ENCODE data around the gene FBP2.
"Not testable (repeated sequence)": the region's sequence is repeated elsewhere in the genome, so short reads cannot be mapped to it uniquely, and the experiment has no call there.

Gene FBP2

DNA sequence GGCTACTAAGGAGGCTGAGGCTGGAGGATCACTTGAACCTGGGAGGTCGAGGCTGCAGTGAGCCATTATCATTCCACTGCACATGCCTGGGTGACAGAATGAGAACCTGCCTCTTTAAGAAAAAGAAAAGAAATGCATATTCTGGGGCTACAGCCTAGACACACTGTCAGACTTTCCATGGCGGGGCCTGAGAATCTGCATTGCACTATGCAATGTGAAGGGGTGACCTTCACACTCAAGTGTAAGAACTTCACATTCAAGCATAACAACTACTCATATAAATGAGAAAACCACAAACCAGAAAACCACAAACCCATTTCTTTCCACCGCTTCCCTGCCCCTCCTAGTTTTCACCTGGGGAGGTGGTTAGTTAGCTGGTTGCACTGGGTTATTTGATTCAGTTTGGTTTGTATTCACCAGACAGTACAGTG is 18.0 kb upstream of the FBP2 start:
- H3K4me3 ChIP-seq (ENCODE audit: low read length), result no peak overlapping the region
- peak; percentile 52 for DNase-seq (ENCODE audit: low read depth, low spot score)

DNA sequence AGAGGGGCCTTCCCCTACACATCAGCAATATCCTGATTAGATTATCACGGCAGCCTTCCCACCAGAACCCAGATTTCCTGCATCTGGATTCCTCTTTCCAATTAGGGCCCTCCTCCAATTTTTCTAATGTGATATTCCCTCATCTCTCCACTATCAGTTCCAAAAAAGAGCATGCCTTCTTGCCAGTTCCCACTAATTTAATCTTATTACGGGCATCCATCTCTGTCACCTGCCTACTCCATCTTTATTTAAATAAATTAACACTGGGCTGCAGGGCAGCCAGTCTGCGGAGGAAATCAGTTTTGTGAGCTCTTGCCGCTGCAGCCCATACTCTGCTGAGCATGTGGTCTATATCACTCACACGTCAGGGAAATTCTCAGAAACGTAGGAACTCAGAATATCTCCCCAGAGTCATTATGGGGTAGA is 16.6 kb upstream of the FBP2 start:
- no peak for DNase-seq (ENCODE audit: low read depth, low spot score)
- no peak overlapping the region for H3K4me3 ChIP-seq (ENCODE audit: low read length)

DNA sequence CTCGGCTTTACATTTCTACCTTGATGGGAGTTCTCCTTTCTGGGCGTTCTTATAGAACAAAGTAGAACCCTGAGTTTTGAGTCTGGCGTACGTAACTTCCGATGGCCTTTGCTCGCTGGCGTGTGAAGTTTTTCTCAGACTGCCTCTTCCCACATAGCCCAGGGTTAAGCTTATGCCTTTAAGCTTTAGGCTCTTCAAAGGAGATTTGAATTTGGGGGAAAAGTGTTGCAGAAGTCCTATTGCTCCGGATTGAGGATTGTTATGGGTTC is 13.7 kb upstream of the FBP2 start:
- H3K4me3 ChIP-seq (ENCODE audit: low read length), result no peak overlapping the region
- DNase-seq (ENCODE audit: low read depth, low spot score), result no peak

DNA sequence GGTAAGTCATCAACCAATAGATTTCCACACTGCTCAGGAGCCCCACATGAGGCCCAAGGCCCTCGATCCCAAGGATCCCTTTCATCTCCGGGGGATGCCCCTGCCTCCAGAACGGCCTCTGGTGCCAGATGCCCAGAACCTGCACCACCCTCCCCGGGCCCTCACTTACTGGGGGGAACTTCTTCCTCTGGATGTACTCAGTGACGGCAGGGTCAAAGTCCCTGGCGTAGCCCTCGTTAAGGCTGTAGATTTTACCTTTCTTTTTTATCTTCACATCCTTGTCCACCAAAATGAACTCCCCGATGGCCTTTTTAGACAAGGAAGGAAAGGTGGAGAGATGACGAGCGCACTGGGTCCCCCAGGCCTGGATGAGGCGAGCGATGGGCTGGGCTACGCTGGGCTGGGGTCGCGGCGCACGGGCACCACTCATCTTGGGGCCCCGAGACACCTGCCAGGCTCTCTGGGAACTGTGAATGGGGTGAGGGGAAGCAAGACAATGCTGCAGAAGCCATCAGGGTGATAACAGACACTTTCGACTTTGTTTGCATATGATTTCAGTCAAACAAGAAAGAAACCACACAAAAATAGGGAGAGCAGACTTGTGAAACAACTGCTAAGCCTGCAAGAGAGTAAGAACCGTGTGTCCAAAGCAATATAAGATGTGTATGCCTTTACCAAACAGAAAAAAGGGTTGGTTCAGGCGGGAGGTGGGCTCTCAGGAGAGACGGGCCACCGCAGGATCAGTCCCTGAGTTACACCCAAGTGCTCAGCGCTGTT is 13.2 kb upstream of the FBP2 start:
- H3K4me3 ChIP-seq (ENCODE audit: low read length), result no peak overlapping the region
- no peak for DNase-seq (ENCODE audit: low read depth, low spot score)

DNA sequence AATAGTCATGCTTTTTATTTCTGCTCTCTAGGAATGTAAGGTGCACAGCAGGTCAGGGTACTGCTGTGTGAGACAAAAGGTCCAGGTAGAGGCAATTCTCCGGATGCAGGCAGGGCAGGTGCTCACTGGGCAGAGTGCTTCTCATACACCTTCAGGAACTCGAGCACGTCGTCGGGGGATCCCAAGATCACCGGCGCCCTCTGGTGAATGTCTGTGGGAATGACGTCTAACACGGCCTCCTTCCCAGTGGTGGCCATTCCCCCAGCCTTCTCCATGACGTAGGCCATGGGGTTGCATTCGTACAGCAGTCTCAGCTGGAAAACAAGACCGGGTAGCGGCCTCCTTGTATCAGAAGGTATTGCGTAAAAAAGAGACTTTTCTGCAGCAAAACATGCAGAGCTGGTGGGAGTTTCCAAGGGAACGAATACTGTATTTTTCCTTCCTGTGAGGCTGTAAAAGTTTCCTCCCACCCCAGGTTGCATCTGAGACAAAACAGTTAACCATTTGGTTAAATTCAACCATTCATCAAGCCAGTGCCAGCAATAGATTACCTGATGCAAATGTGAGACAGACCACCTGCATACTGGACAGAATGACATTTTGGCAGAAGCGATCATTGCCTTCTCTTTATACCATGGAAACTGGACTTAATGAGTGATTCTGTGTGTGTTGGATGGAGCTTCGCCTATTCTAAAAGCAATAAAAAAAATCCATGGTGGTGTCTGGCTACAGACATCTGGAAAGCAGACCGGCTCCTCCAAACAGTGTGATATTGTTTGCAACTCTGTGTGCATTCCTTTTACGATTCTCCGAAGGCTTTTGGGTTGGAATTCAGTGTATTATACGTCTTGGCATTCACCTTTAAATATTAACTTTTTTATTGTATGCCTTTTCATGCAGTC is 9.9 kb upstream of the FBP2 start:
- DNase-seq (ENCODE audit: low read depth, low spot score), result peak; percentile 35
- no peak overlapping the region for H3K4me3 ChIP-seq (ENCODE audit: low read length)

DNA sequence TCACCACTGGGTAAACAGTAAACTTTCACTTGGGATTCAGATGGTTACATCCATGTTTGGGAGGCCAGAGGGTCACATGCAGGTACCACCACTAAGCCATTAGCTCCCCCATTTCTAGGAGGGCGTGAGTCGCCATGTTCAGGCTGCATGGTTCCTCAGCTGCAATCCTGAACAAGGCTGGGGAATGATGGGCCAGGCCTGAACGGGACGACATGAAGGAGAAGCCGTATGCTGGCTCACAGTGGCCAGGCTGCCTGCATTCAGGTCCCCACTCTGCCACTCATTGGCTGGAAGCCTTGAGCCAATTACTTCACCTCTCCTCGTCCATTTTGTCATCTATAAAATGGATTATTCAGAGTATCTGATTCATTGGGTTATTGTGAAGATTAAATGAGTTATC is 9.0 kb upstream of the FBP2 start:
- DNase-seq (ENCODE audit: low read depth, low spot score), result no peak
- H3K4me3 ChIP-seq (ENCODE audit: low read length), result no peak overlapping the region

DNA sequence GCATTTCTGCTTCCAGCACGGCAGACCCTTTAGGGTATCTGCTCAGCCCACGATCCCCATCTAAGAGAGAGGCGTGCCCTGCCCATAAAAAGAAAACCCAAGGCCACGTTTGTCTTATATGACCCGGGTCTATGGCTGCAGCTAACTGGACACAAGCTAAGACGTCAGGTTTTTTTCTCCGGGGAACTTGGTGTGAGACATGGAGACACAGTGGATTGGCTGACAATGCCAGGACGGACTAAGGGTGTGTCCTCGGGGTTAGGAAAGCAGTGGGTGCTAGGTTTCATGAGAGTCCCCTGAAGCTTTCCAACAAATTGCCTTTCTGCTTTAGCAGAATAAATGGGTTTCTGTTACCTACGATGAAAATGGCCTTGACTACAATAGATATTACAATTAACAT is 7.1 kb upstream of the FBP2 start:
- DNase-seq (ENCODE audit: low read depth, low spot score), result no peak
- H3K4me3 ChIP-seq (ENCODE audit: low read length), result no peak overlapping the region

DNA sequence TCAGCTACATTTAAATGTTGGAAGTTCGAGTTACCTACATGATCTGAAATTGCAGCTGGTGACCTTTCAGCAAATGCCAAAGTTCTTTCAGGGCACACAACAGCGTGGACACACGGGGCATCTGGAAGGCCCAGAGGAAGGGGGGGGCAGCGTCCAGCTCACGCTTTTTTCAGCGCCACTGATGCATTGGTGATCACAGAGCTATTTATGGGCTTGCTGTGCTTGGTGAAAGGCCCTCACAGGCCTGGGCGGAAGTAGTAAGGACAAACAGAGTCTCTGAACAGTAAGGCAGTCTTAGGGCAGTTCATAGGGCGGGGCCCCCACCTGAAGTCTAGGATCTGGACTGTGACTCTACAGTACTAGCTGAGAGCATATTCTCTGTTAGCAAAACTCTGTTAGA is 6.6 kb upstream of the FBP2 start:
- H3K4me3 ChIP-seq (ENCODE audit: low read length), result no peak overlapping the region
- no peak for DNase-seq (ENCODE audit: low read depth, low spot score)

DNA sequence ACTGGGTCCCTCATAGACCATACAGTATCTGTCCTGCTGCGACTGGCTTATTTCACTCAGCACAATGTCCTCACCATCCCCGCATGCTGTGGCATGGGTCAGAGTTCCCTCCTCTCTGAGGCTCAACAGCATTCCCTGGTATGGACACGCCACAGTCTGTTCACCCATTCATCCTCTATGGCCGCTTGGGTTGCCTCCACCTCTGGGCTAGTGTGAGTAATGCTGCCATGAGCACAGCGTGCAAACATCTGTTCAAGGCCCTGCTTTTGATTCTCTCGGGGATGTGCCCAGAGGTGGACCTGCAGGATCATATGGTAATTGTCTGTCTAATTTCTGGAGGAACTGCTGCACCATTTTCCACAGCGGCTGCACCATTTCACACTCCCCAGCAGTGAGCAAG is 5.5 kb upstream of the FBP2 start:
- no peak for DNase-seq (ENCODE audit: low read depth, low spot score)
- H3K4me3 ChIP-seq (ENCODE audit: low read length), result no peak overlapping the region

DNA sequence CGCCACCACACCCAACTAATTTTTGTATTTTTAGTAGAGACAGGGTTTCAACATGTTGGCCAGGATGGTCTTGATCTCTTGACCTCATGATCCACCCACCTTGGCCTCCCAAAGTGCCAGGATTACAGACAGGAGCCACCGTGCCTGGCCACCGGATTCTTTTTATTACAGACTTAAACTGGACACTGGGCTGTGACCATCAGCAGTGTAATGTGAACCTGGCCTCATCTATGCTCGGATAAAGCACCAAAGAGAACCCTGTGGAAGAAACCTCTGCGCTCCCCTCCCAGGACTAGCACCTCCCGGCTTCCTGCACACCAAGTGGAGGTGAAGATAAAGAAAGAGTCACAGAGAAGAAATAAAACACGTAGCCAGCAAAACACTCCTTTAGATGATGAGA is 941 bp downstream of the FBP2 start:
- not testable (repeated sequence) for H3K4me3 ChIP-seq (ENCODE audit: low read length); DNase-seq (ENCODE audit: low read depth, low spot score)

DNA sequence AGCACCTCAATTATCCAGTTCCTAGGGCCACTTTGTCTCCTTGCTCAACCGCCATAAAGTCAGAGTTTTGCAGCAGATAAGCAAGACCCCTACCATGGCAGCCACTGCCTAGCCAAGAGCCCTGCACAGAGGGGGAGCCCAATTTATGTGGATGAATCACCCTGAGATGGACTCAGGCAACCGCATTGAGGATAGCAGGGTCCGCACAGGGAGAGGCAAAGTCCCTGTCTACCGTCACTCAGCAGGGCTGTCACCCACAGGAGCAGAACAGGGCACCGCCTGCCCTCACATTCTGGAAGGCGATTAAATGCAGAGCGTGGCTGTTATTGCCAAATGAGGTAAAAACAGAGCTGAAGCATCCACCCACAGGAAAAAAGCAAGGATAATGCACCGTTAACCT is 1.7 kb downstream of the FBP2 start:
- no peak overlapping the region for H3K4me3 ChIP-seq (ENCODE audit: low read length)

DNA sequence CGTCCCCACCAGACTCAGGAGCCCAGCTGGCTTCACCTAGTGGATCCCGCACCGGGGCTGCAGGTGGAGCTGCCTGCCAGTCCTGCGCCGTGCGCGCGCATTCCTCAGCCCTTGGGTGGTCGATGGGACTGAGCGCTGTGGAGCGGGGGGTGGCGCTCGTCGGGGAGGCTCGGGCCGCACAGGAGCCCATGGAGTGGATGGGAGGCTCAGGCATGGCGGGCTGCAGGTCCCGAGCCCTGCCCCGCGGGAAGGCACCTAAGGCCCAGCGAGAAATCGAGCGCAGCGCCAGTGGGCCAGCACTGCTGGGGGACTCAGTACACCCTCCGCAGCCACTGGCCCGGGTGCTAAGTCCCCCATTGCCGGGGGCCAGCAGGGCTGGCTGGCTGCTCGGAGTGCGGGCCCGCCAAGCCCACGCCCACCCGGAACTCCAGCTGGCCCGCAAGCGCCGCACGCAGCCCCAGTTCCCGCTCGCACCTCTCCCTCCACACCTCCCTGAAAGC is 2.5 kb downstream of the FBP2 start:
- H3K4me3 ChIP-seq (ENCODE audit: low read length); DNase-seq (ENCODE audit: low read depth, low spot score): not testable (repeated sequence)

More for the DNA sequence above, 1.7 kb downstream of the FBP2 start:
- no peak for DNase-seq (ENCODE audit: low read depth, low spot score)

DNA sequence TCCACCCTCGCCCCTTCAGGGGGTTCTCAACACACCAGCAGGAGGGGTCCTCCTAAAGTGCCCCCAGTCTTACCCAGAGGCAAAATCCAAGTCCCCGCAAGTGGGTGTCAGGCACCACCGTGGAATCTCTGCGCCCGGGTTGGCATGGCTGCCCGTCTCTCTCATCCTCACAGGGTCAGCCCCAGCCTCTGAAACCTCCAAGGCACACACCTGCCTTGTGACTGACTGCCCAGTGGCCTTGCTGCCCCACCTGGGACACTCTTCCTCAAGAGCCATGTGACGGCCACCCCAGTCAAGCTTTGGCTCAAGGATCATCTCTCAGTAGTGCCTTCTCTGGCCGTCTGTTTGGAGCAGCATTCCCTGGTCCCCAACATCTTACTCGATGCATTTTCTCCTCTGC is 4.9 kb downstream of the FBP2 start:
- no peak overlapping the region for H3K4me3 ChIP-seq (ENCODE audit: low read length)
- no peak for DNase-seq (ENCODE audit: low read depth, low spot score)

DNA sequence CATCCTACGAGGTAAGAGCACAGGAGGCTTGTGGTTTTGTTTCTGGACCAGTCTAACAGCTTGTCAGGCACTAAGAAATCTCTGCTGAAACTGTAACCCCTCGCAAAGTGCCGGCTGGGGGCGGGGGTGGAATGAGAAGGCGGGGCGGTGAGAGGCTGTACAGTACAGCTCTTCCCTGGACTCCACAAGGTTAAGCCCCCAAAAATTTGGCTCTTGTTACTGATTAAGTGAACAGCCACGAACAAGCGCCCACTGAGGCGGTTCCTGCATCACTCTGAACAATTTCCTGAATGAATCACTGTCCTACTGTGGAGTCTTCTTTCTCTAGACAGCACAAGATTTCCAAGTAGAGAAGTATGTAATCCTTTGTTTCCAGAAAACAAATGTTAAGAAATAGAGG is 6.8 kb downstream of the FBP2 start:
- no peak for DNase-seq (ENCODE audit: low read depth, low spot score)
- no peak overlapping the region for H3K4me3 ChIP-seq (ENCODE audit: low read length)

DNA sequence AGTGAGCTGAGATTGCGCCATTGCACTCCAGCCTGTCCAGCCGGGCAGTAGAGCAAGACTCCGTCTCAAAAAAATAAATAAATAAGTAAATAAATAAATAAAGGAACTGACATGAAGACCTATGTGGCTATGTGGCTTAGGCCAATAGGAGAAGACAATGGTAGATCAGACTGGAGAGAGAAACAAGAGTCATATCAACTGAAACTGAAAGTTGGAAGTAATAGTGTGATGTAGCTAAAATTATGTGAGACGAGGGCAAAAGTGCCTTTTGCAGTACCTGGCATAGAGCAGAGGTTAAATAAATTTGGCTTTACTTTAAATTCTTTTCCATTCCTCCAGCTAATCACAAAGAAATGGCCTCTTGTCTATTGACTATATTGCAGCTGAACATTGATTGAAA is 7.3 kb downstream of the FBP2 start:
- no peak overlapping the region for H3K4me3 ChIP-seq (ENCODE audit: low read length)
- DNase-seq (ENCODE audit: low read depth, low spot score), result no peak

DNA sequence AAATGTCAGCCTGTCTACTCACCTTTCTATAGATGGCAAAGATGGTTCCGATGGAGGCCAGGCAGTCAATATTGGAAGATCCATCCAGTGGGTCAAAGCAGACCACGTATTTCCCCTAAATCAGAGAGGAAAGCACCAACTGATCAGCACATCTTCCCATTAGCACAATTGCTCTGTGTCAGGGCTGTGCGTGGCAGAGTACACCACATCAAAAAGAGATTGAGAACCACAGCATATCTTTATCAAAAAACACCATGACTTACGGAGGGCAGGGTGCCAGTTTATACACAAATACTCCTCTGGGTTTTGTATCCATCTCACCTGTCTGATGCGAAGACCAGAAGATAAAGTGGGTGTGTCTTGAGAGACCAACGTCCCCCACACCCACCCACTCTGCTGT is 9.1 kb downstream of the FBP2 start:
- DNase-seq (ENCODE audit: low read depth, low spot score), result peak; percentile 63

DNA sequence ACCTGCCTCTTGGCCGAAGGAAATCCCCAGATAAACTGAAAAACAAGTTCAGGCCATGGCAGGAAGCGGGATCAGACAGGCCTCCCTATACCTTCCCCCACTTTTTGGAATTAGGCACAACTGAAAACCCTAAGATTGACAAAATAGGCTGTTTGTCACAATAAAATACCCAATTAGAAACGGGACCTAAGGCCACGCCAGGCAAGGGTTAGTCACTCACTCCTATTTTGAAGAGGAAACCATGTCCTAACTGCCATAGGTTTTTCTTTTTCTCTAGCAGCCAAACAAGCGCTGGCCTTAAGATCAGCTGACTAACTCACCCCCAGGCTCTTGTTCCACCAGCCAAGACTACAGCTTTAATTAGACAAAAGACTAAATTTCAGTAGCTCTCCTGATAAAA is 11.9 kb downstream of the FBP2 start:
- no peak for DNase-seq (ENCODE audit: low read depth, low spot score)
- no peak overlapping the region for H3K4me3 ChIP-seq (ENCODE audit: low read length)

More for the DNA sequence above, 9.1 kb downstream of the FBP2 start:
- no peak overlapping the region for H3K4me3 ChIP-seq (ENCODE audit: low read length)

DNA sequence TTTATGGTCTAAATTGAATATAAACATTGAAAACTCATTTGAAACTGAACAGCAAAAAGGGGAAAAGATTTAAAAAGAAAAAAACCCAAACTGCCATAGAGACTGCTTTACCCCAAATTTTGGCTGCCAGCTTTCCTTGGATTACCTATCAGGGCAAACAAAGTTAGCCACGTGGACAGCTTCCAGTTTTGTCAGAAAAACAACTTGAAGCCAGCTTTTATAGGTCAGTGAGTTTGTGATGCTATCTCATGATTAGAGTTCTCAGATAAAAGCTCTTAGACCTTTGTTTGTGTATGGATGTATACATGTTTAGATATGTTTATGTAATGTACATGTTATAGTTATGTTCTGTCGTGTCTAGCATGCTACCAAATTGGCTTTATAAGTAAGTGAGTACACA is 16.1 kb downstream of the FBP2 start:
- DNase-seq (ENCODE audit: low read depth, low spot score), result no peak
- no peak overlapping the region for H3K4me3 ChIP-seq (ENCODE audit: low read length)

DNA sequence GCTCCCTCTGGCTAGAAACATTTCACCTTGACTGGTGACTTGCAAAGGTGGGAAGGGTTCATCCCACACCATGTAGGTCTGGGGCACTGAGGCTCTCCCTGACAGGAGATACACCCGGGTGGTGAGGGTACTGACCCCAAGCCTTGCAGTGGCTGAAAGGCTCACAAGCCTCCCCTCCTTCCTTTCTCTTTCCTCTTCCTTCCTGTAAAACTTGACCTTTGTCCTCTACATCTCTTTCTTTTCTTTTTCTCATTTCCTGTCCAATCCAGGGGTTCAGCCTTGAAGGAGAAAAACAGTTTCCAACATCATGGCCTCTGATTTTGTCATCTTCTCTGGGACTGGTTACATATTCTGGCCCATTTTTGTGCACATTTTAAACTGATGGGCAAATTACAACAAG is 16.6 kb downstream of the FBP2 start:
- no peak overlapping the region for H3K4me3 ChIP-seq (ENCODE audit: low read length)
- no peak for DNase-seq (ENCODE audit: low read depth, low spot score)

DNA sequence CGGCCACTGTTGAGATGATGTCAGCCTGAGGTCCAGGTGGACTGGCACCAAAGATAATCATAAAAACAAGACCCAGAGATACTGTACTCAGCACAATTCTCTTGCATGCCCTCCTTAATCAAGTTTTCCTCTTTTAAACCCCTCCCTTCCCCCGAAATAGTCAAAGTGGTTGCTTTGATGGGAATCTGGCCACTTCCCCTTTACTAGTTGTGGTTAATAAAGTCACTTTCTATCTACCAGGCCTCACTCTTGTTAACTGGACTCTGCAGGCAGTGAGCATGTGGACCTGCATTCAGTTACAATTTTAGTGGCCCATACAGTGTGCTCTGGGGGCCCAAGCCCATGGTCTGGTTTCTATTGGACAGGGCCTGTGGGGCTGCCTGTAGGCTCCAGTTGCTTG is 17.5 kb downstream of the FBP2 start:
- DNase-seq (ENCODE audit: low read depth, low spot score), result no peak
- no peak overlapping the region for H3K4me3 ChIP-seq (ENCODE audit: low read length)
